ENCODE measurements around the gene ZNF479.
"Not testable (repeated sequence)": the region's sequence is repeated elsewhere in the genome, so short reads cannot be mapped to it uniquely, and the experiment has no call there.

ZNF479 gene

GRCh38 chr7:57132336-57132735 is at the start of gene ZNF479:
Gene ZNF479 (minus strand): TSS chr7:57132436. CDS start chr7:57132324, 112 bp downstream.
- DNase-seq: not testable (repeated sequence)

DNA sequence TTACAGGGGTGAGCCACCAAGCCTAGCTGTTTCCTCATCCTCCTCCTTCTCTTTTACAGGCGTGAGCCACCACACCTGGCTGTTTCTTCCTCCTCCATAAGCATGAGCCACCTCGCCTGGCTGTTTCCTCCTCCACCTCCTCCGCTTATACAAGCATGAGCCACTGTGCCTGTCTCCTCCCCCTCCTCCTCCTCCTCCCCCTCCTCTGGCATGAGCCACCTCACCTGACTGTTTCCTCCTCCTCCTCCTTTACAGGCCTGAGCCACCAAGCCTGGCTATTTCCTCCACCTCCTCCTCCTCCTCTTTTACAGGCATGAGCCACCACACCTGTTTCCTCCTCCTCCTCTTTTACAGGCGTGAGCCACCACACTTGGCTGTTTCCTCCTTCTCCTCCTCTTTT is 49.8 kb upstream of the ZNF479 start:
- DNase-seq: no peak

GRCh38 chr7:57181281-57181680 is 49.0 kb upstream of the ZNF479 start:
- no peak for DNase-seq

- no peak for DNase-seq
Observed at GRCh38 chr7:57179776-57180415, 47.7 kb upstream of the ZNF479 start.

- no peak for DNase-seq
Observed at GRCh38 chr7:57178768-57179139, 46.5 kb upstream of the ZNF479 start.

GRCh38 chr7:57177856-57178767 is 45.9 kb upstream of the ZNF479 start:
- no peak for DNase-seq

DNA sequence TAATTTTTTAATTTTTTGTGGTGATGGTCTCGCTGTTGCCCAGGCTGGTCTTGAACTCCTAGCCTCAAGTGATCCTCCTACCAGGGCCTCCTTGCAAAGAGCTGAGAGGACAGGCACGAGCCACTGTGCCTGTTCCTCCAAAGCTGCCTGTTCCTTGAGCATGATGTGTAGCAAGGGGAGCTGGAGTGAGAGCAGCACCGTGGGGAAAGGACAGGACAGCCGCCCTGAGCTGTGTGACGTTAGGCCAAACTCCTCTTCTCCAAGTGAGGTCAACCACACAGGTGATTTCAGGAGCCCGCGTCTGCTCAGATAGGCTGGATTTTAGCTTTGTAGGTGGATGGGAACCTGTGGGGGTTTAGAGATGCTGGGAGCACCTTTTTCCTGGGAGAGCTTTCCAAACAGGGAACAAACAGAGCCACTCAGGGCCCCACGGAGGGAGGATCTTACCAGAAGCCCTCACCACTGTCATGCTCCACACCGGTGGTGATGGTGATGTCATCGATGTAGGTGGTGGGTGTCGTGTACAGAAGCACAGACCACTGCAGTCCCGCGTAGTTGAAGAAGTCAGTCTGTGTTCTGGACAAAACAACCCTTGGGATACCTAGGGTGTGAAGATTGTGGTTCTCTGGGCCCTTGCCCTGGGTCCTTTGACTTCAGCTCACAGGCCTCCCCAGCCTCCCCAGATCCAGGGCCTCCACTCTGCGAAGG is 44.8 kb upstream of the ZNF479 start:
- DNase-seq: no peak

GRCh38 chr7:57165285-57165899 is 33.2 kb upstream of the ZNF479 start:
- no peak for DNase-seq

GRCh38 chr7:57120123-57120784 is 12.0 kb downstream of the ZNF479 start:
- DNase-seq: not testable (repeated sequence)

All from hippocampal formation (tissue), 2 donors.